Right lobe of liver (tissue), 6 donors: Measurements from ENCODE around the gene RPL31. TPM values are rescaled to one million over a fixed set of nuclear protein-coding genes. Genes with fewer than 3 reads are reported as not detected.

Source experiments
- ATAC-seq, 4 donors: fragments of 200-7000 bp; cut with Tn5 transposase; one replicate each; pipeline ENCODE4 v1.9.1; 2020; ENCODE audit warnings: mild to moderate bottlenecking in 4 of 4, moderate library complexity in 4 of 4
- DNase-seq, 3 donors: peaks; one replicate each; pipeline ENCODE4 v3.0.0-alpha.2; 2020
- H3K27ac ChIP-seq, 3 donors: fragments of 200-600 bp; one replicate each; pipeline ENCODE4 v1.8.0; 2022
- H3K27me3 ChIP-seq, 2 donors: fragments of 200-600 bp; one replicate each; pipeline ENCODE4 v1.8.0; 2022
- H3K36me3 ChIP-seq, 4 donors: fragments of 200-600 bp; sonication (generic) in 1 of 4; one replicate each; pipeline versions ENCODE4 v1.5.1 to v1.8.0; 2017 to 2022; ENCODE audit warnings: control low read depth in 1 of 4
- H3K4me1 ChIP-seq, 4 donors: fragments of 200-600 bp; sonication (generic) in 1 of 4; one replicate each; pipeline versions ENCODE4 v1.5.1 to v1.8.0; 2017 to 2022; ENCODE audit warnings: control low read depth in 1 of 4
- H3K4me3 ChIP-seq, 3 donors: fragments of 200-600 bp; one replicate each; pipeline ENCODE4 v1.8.0; 2022
- H3K9me3 ChIP-seq, 4 donors: fragments of 200-600 bp; sonication (generic) in 1 of 4; one replicate each; pipeline versions ENCODE4 v1.5.1 to v1.8.0; 2017 to 2022; ENCODE audit warnings: control low read depth in 1 of 4
- POLR2A ChIP-seq: fragments of 450-650 bp; IDR thresholded peaks from one replicate; pipeline ENCODE4 v1.6.1; 2017; ENCODE audit warnings: antibody characterized with exemption, mild to moderate bottlenecking
- WGBS: methylation state at CpG from one replicate; pipeline ENCODE4 v1.1.6; 2018; ENCODE audit warnings: low coverage, low lambda C conversion rate; ENCODE audit not compliant: insufficient coverage; ENCODE audit errors: missing lambda C conversion rate; 5-methylcytosine and 5-hydroxymethylcytosine counted together
- intact Hi-C, 2 donors: fragments of 100-400 bp; cut with DNase I; formaldehyde crosslinking; loops; one replicate each; pipeline versions ENCODE4 v1.11.2 to v1.14.1; 2022
- total RNA-seq, 6 experiments: library from RNA; depleted of rRNA in 2 of 6; stranded (reverse); fragments of >200 nt in 2 of 6; fragmentation: NEBNext Ultra II Directional in 3 of 6; extraction: Animal tissue kit (Norgen Biotek cat#: 25700) in 3 of 6; gene quantifications; one replicate each; pipeline versions ENCODE4 v1.1.0 to v1.2.4, GENCODE V29; 2016 to 2023
- TF ChIP-seq, protein P1 (sequence below), 4 donors: fragments of 200-600 bp in 3 of 4; fragments of 450-650 bp in 1 of 4; IDR thresholded peaks; one replicate each; pipeline versions ENCODE4 v1.5.1 to v1.8.0; 2016 to 2022; ENCODE audit warnings: antibody characterized with exemption in 4 of 4, mild to moderate bottlenecking in 2 of 4
- donor health status: DM: no; HTN: yes; CAD: no.
- donor health status: DM: no; HTN: no; CAD: no.
- donor health status: DM: no; HTN: no; CAD: no.
- donor health status: DM: no; HTN: yes; CAD: no.
- donor health status: DM: no; HTN: yes; CAD: no.

The RPL31 gene
- total RNA-seq, 6 experiments from 2014 or later = 363 to 497 (median 443) TPM

DNA sequence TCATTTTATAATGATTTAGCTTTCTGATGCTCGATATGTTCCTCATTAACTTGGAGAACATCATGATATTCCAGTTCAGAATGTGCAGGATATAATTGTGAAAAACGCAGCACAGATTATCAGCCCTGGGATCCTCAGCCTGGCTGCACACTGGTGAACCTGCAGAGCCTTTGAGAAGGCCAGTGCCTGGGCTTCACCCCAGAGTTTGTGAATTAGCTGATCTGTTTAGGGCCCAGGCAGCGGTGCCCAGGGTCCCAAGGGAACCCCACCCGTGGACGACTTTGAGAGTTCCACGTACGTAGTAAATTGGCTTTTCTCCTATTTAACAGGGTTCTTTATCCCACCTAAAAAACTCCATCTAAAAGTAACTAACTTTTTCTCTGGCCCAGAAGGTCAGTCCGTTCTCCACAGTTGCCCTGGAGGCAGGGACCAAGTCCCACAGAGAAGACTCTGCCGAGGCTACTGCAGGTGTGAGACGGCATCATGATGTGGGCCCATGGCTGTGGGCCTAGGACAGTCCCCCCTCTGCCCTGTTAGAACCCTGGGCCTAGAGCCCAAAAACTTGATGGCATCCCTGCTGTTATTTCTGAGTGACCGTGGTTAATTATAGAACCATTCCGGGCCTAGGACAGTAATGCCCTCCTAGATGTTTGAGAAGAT lies 39.6 kb upstream of the RPL31 start:
- Histone ChIP-seq H3K36me3 (no peaks in the 10 kb centered on the region), H3K4me3 (no peak overlapping the region), H3K4me1 (peaks cover 0 to 20% (median 4%) of the 10 kb centered on the region in 4 donors), H3K27ac (no peak overlapping the region), H3K9me3 (no peaks in the 10 kb centered on the region), H3K27me3 (no peaks in the 10 kb centered on the region)
- DNase-seq (no peak), ATAC-seq (no peak)
- intact Hi-C loops = no loop called here
- 97% methylated on average over 10 of the region's 12 CpGs for WGBS
- TF ChIP-seq, protein P1, sequence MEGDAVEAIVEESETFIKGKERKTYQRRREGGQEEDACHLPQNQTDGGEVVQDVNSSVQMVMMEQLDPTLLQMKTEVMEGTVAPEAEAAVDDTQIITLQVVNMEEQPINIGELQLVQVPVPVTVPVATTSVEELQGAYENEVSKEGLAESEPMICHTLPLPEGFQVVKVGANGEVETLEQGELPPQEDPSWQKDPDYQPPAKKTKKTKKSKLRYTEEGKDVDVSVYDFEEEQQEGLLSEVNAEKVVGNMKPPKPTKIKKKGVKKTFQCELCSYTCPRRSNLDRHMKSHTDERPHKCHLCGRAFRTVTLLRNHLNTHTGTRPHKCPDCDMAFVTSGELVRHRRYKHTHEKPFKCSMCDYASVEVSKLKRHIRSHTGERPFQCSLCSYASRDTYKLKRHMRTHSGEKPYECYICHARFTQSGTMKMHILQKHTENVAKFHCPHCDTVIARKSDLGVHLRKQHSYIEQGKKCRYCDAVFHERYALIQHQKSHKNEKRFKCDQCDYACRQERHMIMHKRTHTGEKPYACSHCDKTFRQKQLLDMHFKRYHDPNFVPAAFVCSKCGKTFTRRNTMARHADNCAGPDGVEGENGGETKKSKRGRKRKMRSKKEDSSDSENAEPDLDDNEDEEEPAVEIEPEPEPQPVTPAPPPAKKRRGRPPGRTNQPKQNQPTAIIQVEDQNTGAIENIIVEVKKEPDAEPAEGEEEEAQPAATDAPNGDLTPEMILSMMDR (IDR thresholded peaks at IDR 0.05) = no peak
- no peak for TF ChIP-seq POLR2A

DNA sequence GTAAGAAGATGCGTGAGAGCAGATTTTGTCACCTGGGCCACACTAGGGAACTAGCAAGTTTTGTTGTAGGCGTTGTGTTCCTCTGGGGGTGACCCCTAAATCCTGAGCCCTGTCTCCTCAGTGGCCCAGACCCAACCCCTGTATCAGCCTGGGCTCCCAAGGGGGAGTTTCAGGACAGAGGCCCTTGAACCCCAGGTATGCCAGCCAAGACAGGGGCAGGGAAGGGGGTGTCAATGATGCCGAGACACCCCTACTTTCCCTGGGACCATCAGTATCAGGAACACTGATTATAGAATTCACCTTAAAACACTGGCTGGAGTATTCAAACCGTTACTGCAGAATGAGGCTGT lies 39.1 kb upstream of the RPL31 start:
- ATAC-seq = no peak
- Histone ChIP-seq H3K27ac (no peak overlapping the region), H3K27me3 (no peaks in the 10 kb centered on the region), H3K9me3 (no peaks in the 10 kb centered on the region), H3K4me3 (no peak overlapping the region), H3K36me3 (no peaks in the 10 kb centered on the region), H3K4me1 (peaks cover 0 to 15% (median 4%) of the 10 kb centered on the region in 4 donors)
- 82% methylated on average over 3 of the region's 4 CpGs for WGBS
- intact Hi-C loops = no loop called here
- no peak for TF ChIP-seq POLR2A
- TF ChIP-seq, protein P1 (IDR thresholded peaks at IDR 0.05) = no peak
- DNase-seq = no peak

DNA sequence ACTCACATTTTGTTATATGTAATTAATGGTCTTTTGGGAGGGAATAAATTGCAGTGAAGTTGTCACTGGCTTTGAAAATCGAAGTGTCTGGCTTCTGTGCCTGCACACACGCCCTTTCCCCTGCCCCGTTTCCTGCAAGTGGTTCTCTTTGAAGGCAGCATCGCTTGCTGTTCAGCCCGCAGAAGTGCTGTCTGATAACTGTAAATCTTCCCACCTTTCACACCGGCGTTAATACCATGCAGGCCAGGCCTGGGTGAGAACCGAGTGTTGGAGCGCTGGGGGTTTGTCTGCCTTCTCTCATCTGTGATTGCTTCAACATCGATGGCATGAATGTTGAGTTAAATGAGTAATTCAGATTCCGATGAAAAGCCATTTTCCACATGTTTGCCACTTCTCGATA lies 37.9 kb upstream of the RPL31 start:
- peaks cover 0 to 5% (median 0%) of the 10 kb centered on the region in 4 donors for H3K36me3 ChIP-seq
- no peak for TF ChIP-seq POLR2A
- TF ChIP-seq, protein P1 (IDR thresholded peaks at IDR 0.05) = no peak
- no peaks in the 10 kb centered on the region for H3K9me3 ChIP-seq
- ATAC-seq (no peak), DNase-seq (no peak)
- peaks cover 0 to 3% (median 0%) of the 10 kb centered on the region in 4 donors for H3K4me1 ChIP-seq
- WGBS = 85% methylated on average over 8 of the region's 12 CpGs
- no peaks in the 10 kb centered on the region for H3K27me3 ChIP-seq
- no peak overlapping the region for H3K4me3 ChIP-seq
- intact Hi-C loops = no loop called here
- no peak overlapping the region for H3K27ac ChIP-seq

DNA sequence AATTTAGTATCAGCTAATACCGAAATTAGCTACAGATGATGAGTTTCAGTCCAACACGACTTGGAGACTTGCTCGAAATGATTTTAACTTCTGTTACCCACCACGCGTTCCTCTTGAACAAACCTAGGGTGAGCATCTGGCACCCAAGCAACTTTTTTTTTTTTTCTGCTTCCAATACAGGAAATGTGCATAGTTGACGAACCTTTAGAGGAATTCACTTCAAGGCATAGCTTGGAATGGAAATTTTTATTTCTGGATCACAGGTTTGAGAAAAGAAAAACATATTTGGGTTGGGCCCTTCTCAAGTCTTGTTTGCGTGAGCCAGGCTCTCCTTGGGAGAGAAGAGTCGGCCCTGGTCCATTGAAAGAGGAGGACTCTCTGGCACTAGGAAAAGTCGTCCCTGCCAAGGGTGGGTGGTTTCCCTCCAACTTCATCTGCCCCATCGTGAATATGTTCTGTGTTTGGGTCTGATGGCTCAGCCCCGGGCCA lies 37.4 kb upstream of the RPL31 start:
- peaks cover 0 to 5% (median 0%) of the 10 kb centered on the region in 4 donors for H3K36me3 ChIP-seq
- H3K9me3 ChIP-seq = no peaks in the 10 kb centered on the region
- H3K27ac ChIP-seq = no peak overlapping the region
- WGBS = 86% methylated on average over 9 of the region's 11 CpGs
- TF ChIP-seq, protein P1 (IDR thresholded peaks at IDR 0.05) = no peak
- no peak for TF ChIP-seq POLR2A
- H3K4me3 ChIP-seq = no peak overlapping the region
- no peak for ATAC-seq
- no peak for DNase-seq
- no peaks in the 10 kb centered on the region for H3K4me1 ChIP-seq
- intact Hi-C loops = no loop called here
- no peaks in the 10 kb centered on the region for H3K27me3 ChIP-seq
